Left ventricle myocardium superior (tissue), 1 donor: ENCODE results near the gene MPP2. TPM values are rescaled to one million over a fixed set of nuclear protein-coding genes. Genes with fewer than 3 reads are reported as not detected.
A peak's percentile ranks its signal among the peaks of the same experiment; 100 is the strongest.
"Not testable (repeated sequence)": the region's sequence is repeated elsewhere in the genome, so short reads cannot be mapped to it uniquely, and the experiment has no call there.

Source experiments
- ATAC-seq: fragments of 200-7000 bp; cut with Tn5 transposase; one replicate; pipeline ENCODE4 v1.9.1; 2020; ENCODE audit warnings: mild to moderate bottlenecking, moderate library complexity
- DNase-seq: peaks from one replicate; pipeline ENCODE4 v3.0.0-alpha.2; 2020
- intact Hi-C: fragments of 100-400 bp; cut with micrococcal nuclease; formaldehyde crosslinking; loops from one replicate; pipeline ENCODE4 v1.11.0; 2022
- total RNA-seq: library from RNA; stranded (reverse); fragmentation: NEBNext Ultra II Directional; extraction: Animal tissue kit (Norgen Biotek cat#: 25700); gene quantifications from one replicate; pipeline ENCODE4 v1.2.1, GENCODE V29; 2021
- donor health status: DM: no; HTN: yes; CAD: no; lungs with severe emphysema.

MPP2 gene
- total RNA-seq, 1 donor from 2014 or later, result 17.1 TPM

DNA sequence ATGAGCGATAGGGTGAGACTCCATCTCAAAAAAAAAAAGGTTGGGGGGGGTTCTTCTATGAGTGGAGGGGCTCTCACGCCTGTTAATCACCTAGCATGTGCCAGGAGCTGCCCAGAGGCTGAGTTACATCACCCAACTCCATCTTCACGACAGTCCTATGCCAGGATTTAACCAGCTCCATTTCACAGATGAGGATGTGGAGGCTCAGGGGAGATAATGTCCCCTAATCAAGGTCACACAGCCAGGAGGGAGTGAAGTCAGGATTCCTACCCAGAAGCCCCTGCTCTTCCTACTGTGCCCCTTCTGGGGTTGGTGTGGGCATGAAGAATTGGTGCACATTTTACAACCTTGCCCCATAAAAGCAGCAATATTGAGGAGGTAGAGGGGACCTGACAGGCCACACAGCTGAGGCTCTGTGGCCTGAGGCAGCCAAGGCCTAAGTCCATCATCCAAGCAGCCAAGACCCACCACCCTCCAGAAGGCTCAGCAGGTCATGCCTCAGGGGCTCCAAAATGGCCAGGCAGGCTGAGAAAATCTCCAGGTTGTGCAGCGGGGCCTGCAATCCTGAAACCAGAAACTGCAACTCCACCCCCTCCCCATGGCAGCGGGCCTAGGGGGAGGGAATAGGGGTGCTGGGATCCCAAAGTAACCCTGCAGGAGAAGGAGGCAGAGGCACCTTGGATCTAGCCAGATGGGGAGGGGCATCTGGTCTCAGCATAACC lies 28.0 kb upstream of the MPP2 start:
- ATAC-seq (no peak), DNase-seq (no peak)
- intact Hi-C loops, result no loop called here

DNA sequence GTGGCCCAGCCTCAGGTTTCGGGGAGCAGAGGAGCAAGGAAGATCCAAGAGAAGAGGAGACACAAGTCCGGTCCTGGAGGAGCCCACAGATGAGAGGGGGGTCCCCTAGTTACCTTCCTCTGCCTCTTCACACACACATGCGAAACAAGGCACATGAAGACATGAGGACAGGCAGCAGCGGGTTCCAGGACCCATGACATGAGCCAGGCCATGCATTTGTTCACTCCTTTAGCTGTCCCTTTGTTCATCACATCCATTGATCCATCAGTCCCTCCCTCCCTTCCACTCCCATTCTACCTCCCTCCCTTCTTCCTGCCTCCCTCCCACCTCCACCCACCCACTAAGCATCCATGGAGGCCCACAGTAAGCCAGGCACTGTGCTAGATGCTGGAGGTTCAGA lies 25.6 kb upstream of the MPP2 start:
- intact Hi-C loops, result no loop called here
- DNase-seq (no peak), ATAC-seq (no peak)

DNA sequence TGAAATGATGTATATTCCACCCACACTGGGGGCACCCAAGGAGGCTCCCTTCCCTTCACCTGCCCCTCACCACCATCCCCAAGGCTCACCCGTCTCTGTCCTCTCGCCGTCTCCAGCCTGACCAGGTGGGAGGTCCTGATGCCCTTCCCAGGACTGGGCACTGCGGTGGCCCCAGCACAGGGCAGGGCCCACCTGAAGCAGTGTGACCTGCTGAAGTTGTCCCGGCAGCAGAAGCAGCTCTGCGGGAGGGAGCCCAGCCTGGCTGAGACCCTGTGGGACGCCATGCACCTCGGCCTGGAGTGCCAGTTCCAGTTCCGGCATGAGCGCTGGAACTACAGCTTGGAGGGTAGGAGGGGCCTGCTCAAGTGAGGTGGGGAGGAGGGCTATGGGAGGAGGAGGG lies 25.0 kb upstream of the MPP2 start:
- no peak for DNase-seq
- ATAC-seq, result no peak
- intact Hi-C loops, result no loop called here

DNA sequence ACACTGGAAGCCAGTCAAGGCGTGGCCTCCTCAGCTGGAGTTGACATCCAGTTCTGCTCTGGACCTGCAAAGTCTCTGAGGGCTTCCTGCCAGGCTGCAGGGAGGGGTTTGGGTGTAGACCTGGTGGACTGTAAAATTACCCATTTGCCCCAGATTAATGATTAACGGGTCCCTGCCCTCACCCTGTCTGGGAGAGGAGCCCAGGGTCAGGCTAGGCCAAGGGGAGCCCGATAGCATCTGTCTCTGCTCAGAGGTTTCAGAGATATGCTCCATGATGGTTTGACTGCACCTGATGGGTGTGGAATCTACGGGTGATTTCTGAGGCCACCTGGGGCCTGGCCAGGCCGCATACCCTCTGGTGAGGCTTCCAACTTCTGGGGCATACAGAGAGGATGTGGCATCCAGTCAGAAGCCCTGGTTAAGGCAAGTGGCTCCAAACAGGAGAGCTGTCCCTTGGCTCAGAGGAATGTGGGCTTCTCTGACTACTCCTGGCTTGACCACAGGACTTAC lies 23.8 kb upstream of the MPP2 start:
- DNase-seq, result no peak
- ATAC-seq, result no peak
- intact Hi-C loops, result no loop called here

DNA sequence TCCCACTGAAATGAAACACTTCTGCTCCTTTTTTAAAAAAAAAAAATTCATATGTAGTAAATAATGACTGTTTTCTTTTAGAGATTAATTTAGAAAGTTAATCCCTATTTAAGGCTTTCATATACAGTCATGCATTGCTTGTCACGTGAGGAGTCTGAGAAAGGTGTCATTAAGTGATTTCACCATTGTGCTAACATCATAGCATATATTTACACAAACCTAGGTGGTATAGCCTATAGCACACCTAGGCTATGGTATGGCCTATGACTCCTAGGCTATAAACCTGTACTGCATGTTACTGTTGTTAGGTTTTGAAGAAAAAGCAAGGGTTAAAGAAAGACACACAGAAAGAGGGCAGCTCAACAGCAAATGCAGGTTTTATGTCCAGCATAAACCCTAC lies 21.3 kb upstream of the MPP2 start:
- no peak for DNase-seq
- intact Hi-C loops, result no loop called here
- ATAC-seq, result no peak

DNA sequence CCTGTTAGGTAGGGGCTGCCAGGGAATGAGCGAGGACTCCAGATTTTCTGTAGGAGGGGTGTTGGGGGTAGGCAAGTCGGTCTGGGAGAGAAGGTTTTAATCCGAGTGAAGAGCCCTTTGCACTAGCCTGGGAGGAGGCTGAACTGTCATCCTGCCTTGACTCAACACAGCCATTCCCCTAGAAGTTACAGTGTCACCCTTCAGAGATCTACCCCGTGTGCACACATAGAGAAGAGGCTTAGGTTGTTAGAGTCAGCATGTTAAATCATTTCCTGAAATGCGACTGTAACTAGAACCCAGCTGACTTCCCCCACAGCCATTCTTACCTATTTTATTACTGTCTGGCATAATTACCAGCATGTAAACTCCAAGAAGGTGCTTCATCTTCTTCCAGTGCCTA lies 20.6 kb upstream of the MPP2 start:
- ATAC-seq, DNase-seq, intact Hi-C loops: not testable (repeated sequence)

DNA sequence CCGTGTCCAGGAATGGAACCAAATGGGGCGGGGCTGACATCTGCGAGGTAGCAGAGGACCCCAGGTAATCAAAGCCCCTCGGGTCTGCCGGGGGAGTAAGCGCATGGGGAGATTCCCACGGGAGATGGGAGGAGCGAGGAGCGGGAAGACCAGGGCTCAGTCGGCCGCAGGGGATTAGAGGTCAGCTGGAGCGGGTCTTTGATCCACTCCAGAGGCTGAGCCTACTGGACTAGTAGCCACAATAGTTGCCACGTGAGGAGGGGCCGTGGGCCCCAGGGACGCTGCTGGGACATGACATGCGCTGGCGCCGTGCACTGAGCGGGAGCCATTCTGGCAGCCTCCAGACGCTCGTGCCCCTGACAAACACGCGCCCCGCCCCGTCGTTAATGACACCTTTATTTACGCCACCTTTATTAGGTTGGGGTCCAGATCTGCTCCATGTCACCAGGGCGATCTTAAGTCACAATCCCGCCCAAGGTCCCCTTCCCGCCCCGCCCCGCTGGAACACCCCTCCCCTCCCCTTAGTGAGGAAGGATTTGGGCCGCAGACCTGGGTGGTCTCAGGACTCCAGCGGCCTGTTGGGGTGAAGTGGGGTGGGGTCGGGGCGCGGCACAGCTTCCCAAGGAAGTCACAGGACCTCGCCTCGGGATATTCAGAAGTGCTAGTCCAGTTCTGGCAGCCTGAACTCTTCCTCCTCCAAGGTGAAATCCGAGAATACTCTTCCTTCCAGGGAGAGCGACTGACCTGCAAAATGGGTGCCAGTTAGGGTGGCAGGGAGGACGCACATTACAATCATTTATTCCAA lies 19.9 kb upstream of the MPP2 start:
- DNase-seq (peak; percentile 52), ATAC-seq (peak; percentile 52)
- intact Hi-C loops, result no loop called here

DNA sequence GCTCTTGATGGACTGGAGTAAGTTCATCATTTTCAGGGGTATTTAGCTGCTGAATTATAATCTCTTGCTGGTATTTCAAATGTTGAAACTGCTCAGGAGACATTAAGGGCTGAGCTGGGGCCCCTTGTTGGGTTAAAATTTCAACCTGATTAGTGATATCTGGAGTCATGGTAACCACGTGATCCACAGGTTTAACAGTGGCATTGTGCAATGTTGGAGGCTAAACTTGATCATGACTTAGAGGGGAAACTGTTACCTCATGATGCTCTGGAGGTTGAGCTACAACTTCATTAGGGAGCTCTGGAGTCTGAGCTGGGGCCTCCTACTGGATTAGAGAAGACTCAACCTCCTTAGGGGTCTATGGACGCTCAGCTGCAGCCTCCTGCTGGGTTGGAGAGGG lies 17.2 kb upstream of the MPP2 start:
- intact Hi-C loops, result no loop called here
- DNase-seq (no peak), ATAC-seq (no peak)

DNA sequence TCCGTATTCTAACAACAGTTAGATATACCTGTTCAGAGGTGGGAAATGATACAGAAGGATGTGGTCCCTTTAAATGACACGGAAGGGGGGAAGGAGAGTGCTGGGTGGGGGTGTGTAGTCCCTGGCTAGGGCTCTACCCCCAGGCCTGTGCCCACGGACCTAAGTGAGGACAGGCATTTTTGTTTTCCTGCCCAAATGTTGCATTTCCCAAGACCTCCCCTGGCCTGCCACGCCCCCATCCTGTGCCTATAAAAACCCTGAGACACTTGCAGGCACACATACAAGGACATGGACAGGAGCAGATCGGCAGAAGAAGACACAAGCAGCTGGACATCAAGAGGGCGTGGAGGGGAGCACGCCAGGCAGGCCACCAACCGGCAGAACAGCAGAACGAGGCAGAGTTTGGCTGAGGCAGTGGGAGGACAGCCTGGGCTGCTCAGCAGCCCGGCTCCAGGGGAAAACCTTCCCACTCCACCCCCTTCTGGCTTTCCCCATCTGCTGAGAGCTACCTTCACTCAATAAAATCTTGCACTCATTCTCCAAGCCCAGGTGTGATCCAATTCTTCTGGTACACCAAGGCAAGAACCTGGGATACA lies 13.3 kb upstream of the MPP2 start:
- DNase-seq, result no peak
- intact Hi-C loops, result no loop called here
- no peak for ATAC-seq

DNA sequence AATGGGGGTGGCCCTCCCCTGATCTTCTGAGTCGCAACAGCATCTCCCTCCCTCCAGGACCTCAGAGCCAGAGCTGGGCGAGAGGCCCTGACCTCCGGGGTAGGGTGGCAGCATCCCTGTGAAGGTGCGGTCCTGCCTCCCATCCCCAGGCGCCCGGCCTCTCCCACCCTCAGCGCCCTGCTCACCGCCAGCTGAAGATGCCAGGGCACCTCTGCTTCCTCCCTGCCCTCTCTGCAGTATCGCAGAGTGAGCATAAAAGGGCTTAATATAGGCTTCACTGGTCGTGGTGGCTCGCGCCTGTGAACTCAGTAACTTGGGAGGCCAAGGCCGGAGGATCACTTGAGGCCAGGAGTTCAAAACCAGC lies 10.7 kb upstream of the MPP2 start:
- ATAC-seq, result no peak
- DNase-seq, result no peak
- intact Hi-C loops, result no loop called here

DNA sequence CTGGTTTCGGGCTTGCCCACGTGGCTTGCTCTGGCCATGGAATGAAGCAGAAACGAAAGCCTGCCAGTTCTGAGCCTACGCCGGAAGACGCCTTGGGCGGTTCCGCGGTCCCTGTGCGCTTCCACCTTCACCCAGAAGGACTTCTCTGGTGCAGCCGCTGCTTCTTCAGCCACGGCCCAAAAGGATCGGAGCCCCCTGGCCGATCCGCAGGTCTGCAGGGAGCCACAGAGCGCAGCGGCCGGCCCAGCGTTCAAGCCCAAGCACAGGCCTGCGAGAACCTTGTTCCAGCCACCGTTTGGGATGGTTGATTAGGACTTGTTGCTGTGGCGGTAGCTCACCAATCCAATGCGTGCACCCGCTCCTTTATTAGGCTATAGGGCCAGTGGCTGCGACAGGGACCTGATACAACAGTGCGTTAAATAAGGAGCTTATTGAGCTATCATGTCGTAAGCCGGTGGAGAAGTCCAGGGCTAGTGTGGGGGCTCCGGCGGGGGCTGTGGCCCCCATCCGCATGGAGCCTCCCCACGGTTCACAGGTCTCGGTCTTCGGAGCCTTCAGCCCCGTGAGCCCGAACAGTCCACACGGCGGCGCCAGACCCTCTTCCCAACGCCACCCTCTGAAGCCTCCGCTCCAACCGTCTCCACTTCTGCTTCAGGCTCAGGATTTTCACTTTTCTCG lies 10.2 kb upstream of the MPP2 start:
- peak; percentile 75 for ATAC-seq
- DNase-seq, result peak; percentile 68
- intact Hi-C loops, result no loop called here

DNA sequence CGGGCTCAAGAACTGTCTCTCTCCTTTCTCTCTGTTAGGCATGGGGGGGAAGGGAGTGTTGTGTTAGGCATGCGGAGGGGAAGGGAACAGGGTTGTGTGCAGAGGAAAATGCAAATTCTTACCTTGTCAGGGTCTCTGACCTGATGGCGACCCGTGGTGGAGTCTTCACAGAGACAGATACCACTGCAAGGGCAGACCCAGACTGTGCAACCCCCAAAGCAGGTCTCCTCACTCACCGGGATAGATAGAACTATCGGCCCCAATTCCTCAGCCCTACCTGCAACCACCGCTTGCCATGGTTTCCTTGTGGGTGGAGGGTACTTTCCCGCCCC lies 9.6 kb upstream of the MPP2 start:
- DNase-seq, result no peak
- ATAC-seq, result no peak
- intact Hi-C loops, result no loop called here

DNA sequence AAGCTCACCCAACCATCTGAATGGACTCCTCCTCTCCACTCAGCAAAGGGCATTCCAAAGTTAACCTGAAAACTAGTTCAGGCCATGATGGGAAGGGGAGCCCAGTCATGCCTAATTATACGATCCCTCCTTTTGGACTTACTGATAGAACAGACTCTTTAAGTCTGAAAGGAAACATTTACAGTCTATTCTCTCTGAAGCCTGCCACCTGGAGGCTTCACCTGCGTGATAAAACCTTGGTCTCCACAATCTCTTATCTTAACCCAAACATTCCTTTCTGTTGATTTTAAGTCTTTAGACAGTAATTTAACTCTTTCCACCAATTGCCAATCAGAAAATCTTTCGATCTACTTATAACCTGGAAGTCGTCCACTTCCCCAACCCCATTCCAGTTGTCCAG lies 9.0 kb upstream of the MPP2 start:
- ATAC-seq, result no peak
- intact Hi-C loops, result no loop called here
- DNase-seq, result no peak

DNA sequence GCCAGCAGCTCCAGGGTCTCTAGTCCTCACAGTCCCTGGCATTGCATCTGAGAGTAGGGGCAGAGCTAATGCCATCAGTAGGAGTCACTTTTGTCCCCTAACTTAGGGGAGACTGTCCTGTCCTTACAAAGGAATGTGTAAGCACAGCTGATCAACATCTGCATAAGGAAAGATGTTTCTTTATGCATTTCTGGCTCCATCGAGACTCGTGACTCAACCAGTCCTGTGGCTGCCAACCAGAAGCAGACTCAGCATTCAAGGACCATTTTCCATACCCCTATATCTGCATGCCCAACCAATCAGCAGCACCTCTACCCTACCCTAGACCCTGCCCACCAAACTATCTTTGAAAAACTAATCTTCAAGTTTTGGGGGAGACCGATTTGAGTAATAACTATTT lies 8.2 kb upstream of the MPP2 start:
- no peak for DNase-seq
- no peak for ATAC-seq
- intact Hi-C loops, result no loop called here

DNA sequence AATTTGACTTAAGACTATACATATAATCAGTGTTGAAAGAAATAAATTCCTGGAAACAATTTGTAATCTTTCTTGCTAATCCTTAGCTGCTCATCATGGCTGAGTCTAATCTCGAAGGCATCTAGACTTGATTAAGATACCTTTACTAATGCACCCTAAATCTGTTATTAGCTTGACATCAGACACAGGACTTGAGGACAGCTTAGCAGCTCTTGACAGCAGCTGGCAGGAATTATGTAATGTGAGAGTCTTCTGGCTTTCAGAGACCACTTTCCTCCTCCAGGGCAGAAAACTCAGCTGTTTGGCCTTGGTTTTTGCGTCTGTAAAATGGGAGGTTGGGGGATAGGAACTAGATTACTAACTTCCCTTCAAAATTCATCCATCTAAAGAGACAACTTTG lies 7.1 kb upstream of the MPP2 start:
- ATAC-seq, result no peak
- no peak for DNase-seq
- intact Hi-C loops, result no loop called here

DNA sequence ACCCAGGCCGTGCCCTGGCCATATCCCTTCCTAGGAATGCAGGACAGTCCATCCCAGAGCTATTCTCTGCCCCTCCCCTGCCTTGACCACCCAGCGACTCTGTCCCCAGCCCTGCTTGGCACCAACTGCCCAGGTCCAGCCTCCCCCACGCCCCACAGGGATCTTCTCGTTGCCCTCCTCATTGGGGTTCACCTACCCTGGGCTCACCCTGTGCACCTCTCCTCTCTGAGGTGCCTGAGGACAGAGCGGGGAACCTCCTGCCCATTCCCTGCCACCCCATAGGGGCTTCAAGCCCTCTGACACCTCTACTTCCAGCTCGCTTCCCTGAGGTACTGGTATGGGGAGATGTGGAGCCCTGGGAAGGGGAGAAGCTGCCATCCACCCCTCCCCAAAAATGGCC lies 6.2 kb upstream of the MPP2 start:
- intact Hi-C loops, result no loop called here
- ATAC-seq (no peak), DNase-seq (no peak)

DNA sequence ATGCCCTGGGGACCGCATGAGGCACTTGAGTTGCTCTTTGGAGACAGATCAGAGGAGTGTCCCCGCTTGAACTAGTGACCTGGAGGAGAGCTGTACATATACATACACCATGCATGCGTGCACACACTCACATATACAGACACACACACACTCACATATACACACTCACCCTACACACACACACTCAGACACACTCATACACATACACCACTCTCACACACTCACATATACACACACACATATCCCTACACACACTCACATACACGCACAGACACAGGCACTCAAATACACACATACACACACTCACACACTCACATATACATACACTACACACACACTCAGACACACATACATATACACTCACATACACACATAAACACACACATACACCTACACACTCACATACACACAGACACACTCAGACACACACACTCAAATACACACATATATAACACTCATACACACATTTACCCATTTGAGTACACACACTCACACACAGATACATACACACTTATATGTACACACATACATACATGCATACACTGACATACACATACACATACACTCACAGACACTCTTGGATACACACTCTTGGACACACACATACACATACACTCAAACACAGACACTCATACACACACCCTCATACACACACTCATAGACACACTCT lies 5.4 kb upstream of the MPP2 start:
- intact Hi-C loops, result no loop called here
- no peak for ATAC-seq

DNA sequence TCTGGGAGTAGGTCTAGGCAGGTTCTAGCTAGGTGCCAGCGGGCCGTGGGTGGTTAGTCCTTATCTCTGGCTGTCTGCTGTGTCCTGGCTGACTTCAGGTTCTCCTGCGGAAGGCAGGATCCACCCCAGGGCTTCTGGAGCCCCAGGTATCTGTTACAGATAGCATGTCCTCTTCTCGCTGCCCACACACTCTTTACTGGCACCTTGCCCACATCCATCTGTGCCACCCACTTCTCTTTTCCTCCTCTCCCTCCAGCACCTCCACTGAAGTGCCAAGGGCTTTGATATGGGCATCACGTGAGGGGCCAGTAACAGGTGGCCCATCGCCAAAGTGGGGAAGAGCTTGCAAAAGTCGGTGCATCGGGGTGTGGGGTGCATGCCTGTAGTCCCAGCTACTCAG lies 4.6 kb upstream of the MPP2 start:
- intact Hi-C loops, result no loop called here
- ATAC-seq (peak; percentile 72), DNase-seq (peak; percentile 76)

More for the DNA sequence above, 5.4 kb upstream of the MPP2 start:
- DNase-seq, result no peak

DNA sequence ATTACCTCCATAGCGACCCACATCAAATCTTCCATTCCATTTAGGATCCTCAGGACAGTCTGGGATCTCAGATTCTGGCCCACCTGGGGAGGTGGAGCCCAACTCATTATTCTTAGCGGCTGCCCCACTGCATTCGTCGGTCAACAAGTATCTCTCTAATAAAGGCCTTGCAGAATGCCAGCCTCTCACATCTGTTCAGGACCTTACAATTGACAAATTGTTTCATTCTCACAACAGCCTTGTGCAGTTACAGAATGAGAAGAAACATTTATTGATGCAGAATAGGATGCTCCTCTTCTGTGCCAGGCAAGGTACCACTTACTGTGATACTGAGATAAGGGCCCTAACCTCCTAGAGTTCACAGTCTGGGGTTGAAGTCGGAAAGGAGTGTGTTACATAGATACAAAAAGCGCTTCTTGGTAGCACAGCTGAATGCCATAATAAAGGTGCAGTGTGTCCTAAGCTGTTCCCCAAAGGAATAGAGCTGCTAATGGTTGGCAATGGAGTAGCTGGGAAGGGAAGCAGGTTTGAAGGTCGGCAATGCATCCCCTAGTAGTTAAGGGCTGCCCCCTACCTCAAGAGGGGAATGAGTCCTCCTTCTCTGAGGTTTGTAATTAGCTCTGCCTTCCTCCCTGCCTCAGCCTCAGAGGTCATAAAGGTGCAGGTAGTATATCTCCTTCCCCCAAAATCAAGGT lies 2.3 kb upstream of the MPP2 start:
- DNase-seq, result no peak
- no peak for ATAC-seq
- intact Hi-C loops, result no loop called here
